Stimulated activated CD8-positive, alpha-beta memory T cell treated with anti-CD3 and anti-CD28 coated beads, Interleukin-12 subunit alpha, Interleukin-12 subunit beta, amount 100 ng/mL, for 24 hours (primary cell): ENCODE results near the gene THRB.

Experiments
- DNase-seq: peaks from one replicate; pipeline ENCODE4 v3.0.0-alpha.2; 2020; ENCODE audit errors: extremely low read depth

The THRB gene

GRCh38 chr3:24487325-24488262 lies 7.1 kb downstream of the THRB start:
- DNase-seq, result no peak

- DNase-seq, result no peak
Measured at GRCh38 chr3:24485511-24485910, 9.1 kb downstream of the THRB start.

DNA sequence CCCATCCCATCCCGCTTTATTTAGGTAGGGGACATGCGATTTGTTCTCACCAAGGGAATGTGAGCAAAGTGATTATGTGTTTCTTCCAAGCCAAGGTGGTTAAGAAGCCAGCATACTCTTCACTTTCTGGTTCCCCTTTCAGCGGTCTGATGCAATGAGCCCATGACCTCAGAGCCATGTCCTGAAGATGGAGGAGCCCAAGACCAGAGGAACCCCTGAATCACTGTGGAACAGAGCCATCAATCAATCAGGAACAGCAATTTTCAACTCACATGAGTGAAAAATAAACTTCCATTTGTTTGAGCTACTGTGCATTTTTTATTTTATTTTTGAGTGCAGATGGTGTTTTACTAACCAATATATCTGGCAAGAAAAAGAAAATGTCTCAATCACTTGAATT lies 10.8 kb downstream of the THRB start:
- no peak for DNase-seq

DNA sequence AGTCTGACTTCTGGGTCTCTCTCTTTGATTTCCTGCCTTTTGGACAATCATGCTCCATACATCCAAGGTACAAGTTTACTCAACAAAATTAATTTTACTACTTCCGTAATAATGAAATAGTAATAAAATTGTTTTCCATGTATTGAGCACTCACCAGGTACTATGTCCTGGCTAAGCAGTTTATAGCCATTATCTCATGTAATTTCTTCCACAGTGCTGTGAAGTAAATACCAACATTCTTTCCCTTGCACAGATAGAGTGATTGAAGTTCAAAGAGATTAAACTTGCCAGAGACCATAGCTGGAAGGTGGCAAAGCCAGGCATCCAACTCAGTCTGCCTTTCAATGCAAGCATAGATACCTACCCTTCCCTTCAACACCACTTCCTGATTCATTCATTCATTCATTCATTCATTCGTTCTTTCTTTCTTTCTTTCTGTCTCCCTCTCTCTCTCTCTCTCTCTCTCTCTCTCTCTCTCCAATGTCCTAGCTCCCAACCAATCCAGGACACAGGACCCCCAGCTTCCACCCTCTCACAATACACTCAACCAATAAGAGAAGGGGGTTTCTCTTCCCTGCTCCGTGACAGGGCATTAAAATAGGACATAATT lies 12.4 kb downstream of the THRB start:
- no peak for DNase-seq

GRCh38 chr3:24481193-24481592 lies 13.5 kb downstream of the THRB start:
- no peak for DNase-seq

DNA sequence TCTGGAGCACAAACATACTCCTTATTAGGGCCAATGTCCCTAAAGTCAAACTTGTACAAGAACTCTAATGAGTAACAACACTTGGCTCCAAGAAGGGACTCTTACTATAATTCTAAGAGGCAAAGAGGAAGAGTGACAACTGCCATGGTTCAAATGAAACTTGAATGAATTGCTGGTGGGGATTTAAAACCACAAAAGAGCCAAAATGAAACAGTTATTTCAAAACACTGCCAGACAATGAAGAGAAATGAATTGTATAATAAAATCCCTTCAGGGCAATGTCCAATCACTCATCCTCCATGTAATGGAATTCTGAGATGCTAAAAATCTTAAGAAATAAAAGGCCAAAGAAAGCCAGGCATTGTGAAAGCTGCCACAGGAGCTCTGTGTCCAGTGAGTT lies 14.2 kb downstream of the THRB start:
- DNase-seq, result no peak

DNA sequence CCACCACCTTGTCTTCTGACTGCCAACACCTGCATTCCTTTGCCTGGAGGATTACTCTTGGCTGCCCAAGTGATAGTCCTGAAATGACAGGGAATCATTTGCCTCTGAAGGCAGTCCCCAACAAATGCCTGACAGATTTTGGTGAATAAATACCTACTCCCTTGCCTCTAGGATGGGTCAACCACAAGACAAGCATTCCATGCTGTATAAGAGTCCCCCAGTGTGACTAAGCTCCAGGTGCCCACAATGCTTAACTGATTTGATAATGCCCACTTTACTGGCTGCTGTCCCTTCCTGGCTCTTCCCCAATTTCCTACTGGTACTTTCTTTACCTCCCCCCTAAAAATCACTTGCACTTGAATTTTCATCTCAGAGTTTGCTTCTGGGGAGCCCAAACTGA lies 14.8 kb downstream of the THRB start:
- no peak for DNase-seq

DNA sequence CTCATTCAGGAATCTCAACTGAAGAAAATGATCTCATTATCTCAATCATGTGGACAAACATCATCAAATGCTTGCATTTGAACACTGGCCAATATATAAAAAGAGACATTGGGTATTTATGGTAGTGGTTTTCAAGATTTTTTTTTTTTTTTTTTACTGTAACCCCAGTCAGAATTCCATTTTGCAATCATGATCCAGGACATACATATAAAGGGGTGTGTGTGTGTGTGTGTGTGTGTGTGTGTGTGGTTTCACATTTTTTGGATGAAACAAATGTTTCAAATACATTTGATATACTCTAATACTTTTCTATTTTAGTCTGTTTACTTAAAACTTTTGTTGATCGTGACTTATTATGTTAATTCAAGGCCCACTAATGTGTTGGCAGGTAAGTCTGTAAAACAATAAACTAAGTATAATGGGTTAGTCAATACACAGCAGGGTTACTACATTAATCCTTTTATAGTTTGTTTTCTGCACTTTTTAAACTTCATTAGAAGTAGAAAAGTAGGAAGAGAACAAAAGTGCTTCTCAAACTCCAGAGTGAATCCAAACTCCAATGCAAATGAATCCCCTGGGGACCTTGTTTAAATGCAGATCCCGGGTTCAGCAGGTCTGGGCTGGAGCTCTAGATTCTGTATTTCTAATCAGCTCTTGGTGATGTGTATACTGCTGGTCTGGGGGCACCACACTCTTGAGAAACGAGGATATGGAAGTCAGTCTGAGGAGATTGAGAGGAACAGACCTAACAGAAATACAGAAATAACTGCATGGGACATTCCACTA lies 17.6 kb downstream of the THRB start:
- no peak for DNase-seq

DNA sequence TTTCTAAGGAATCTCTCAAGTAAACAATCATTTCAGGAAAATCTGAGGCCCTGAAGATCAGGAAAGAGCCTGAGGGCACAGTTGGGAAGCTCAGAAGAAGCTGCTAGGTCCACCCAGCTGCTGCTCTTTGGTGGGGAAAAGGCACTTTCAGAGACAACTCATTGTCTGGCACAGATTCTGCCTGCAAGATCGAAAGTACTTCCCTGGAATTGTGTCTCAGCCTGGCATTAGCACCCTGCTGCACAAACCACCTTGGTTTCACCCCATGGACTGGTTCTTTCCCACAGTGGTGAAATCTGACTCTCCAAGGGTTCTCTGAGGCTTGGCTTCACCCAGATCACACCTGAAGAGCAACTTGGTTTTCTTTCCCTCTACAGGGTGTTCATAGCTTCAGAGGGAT lies 18.7 kb downstream of the THRB start:
- no peak for DNase-seq

GRCh38 chr3:24474862-24475261 lies 19.8 kb downstream of the THRB start:
- no peak for DNase-seq

DNA sequence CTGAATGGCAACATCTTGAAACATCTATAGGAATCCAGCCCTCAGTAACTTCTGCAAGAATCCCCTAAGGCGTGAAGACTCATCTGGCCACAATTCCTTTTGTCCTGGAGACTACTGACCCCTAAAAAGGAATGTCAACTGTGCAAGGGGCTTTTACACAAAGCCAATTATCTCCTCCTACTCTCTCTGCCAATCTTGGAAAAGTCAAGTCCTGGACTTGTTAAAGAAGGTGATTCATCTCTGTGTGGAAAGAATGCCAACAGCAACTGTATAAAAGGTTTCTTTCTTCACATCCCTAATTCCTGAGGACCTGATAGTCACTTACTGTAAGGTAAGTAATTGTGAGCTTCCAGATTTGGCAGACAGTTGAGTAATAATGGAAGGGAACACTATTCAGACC lies 22.3 kb downstream of the THRB start:
- DNase-seq, result no peak

- no peak for DNase-seq
Measured at GRCh38 chr3:24471486-24471885, 23.2 kb downstream of the THRB start.

DNA sequence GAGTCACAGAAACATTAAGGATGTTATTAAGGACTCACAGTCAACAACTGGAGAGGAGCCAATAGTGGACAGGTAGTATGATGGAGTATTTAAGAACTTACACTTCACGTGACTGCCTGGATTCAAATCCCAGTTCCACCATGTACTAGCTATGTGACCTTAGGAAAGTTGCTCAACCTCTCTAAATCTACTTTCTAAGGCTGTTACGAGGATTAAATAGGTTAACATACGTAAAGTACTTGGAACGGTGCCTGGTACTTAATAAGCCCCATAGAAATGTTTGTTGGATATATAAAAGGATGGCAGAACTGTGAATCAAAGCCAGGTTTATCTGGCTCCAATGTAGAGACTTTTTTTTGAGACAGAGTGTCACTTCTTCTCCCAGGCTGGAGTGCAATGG lies 24.4 kb downstream of the THRB start:
- no peak for DNase-seq

- no peak for DNase-seq
Measured at GRCh38 chr3:24464389-24464788, 30.3 kb downstream of the THRB start.

- DNase-seq, result no peak
Measured at GRCh38 chr3:24462737-24463136, 31.9 kb downstream of the THRB start.

- no peak for DNase-seq
Measured at GRCh38 chr3:24460974-24461373, 33.7 kb downstream of the THRB start.

DNA sequence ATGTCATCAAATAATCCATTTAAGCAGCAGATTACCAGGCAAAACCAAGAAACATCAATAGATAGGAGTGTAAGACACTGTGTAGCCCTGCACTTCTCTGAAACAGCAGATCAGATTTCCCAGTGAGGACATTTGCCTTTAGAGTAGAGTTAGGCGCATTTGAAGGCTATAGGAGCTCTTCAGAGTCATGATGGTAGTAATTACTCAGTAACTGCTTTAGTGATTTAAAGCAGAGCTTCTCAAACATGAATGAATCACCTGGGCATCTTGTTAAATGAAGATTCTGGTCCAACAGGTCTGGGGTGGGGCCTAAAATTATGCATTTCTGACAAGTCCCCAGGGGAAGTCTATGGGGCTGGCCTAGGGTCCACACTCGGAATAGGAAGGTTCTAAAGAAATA lies 36.9 kb downstream of the THRB start:
- DNase-seq, result no peak

GRCh38 chr3:24454856-24455255 lies 39.8 kb downstream of the THRB start:
- no peak for DNase-seq

- DNase-seq, result no peak
Measured at GRCh38 chr3:24454393-24454792, 40.3 kb downstream of the THRB start.

DNA sequence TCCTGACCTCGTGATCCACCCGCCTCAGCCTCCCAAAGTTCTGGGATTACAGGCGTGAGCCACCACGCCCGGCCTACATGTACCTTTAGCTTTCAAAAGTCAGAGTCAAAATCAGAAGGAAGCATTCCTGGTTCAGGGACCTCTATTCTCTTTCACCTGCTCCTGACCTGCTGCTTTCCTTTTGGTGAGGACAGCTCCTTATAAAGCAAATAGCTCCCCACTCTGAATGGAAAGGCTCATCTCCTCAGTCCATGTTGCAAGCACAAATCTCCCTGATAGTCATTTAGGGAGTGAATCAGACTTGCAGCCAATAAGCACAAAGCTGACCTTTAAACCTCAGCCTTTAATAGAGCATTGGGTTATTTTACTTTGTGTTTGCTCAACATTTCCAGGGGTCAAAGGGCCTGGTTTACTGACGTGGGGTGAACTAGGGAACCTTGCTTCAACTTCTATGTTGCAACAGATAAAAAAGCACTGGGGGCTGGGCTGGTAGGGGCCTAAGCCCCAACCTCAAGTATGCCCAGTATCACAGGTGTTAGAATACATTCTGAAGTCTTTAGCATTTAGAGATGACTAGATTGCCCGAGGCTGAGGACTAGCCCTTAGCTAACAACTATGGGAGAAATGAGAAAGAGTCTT lies 43.1 kb downstream of the THRB start:
- no peak for DNase-seq

- DNase-seq, result no peak
Measured at GRCh38 chr3:24450160-24450907, 44.3 kb downstream of the THRB start.
